GM19023 (cell line): ENCODE measurements around the gene CSPG5.

Experiments used
- ATAC-seq: cut with Tn5 transposase; IDR thresholded peaks from one replicate; pipeline ENCODE4 v1.9.1; 2021; ENCODE audit warnings: mild to moderate bottlenecking, moderate library complexity; ENCODE audit not compliant: unreplicated experiment

Gene CSPG5

DNA sequence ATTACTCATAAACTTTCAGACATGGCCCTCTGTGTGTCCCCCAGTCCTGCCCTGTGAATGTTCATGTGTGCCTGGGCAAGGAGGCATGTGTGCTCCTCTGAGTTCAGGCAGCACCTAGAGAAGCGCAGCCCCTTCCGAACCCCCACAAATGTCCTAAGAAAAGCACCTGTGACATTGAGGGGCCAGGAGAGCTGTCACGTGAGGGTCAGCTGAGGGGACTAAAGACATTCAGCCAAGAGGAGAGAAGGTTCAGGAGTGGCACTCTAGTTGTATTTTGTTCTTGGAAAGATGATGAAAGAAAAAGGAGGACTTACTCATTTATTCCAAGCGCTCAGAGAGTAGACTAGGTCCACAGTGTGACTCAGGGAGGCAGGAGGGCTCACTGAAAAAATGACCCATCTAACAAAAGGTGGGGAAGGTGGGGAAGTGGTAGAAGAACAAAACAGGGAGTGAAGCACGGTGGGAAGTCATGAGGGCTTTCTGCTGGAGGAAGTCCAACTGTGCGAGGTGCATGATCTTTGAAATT is 37.0 kb downstream of the CSPG5 start:
- ATAC-seq, result no peak

DNA sequence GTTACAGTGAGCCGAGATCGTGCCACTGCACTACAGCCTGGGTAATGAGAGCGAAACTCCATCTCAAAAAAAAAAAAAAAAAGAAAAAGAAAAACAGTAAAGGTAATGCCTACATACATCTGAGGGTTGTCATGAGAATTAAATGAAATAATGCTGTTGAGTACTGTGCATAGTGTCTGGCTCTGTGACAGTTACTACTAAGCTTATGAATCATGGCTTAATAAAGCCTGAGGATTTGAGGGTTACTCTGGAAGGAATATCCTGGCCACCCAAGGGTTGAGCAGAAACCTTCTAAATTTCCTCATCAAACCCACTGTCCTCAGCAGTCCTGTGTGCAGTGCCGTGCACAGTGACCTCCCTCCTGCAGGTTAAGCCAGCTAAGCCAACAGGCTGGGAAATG is 38.4 kb downstream of the CSPG5 start:
- no peak for ATAC-seq

DNA sequence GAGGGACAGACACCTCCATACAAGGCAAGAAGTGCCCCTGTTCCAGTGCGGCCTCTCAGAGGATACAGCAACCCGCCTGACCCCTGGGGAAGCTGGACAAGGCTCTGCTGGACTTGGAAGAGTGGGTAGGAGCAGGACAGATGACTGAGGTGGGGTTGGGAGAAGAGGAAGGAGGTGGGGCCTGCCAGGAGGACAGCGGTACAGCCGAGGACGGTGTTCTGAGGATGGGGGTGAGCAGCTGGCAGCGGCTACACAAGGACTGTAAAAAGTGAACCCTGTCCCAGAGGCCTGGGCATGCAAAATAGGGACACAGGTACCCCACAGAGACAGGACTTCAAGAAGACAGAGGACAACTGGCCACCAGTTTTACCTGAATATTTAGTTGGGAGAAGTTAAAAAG is 41.7 kb downstream of the CSPG5 start:
- ATAC-seq, result no peak

DNA sequence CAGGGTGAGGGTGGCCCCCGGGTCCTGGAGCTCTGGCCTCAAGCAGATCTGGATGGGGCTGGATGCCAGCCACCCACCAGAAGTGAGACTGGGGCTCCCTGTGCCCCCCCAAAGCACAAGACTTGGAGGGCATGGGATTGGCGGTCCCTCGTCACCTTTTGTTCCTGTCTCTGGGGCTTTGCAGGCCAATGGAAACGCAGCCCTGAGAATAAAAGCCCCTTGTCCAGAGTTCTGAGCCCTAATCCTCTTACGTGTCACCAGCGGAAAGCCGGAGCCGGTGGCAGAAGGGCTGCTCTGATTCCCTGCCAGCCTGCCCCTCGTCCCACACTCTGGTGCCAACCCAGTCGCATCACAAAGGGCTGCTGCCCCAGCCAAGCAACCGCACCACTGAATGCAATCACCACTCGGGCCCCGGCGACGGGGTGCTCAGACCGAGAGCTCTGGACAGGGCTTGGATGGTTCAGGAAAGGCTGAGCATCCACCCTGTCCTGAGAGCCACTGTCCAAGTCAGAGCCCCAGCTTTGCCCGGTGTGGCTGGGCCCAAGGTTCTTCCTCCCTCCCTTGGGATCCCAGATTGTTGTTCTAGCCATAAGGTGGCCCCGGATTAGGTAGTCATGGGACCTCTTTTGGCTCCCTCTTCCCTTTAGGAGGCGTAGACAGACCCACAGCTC is 42.3 kb downstream of the CSPG5 start:
- no peak for ATAC-seq

DNA sequence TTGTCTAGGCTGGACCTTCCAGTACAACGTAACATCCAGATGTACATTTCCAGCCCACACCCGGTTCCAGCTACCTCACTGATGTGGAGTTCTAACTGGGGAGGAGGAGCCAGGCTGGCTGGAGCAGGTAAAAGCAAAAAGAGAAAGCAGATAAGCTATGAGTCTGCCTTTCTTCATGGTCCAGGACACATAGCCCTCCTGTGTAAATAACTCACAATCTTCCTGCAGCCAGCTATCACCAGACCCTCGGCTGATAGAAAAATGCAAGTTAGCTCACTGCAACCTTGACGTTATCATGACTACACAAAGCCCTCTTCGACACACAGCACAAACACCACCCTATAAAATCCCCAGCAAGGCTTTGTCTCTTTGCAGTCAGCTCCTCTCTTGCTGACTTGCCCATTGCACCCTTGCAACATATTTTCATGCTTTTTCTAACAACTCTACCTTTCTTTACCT is 44.6 kb downstream of the CSPG5 start:
- no peak for ATAC-seq

DNA sequence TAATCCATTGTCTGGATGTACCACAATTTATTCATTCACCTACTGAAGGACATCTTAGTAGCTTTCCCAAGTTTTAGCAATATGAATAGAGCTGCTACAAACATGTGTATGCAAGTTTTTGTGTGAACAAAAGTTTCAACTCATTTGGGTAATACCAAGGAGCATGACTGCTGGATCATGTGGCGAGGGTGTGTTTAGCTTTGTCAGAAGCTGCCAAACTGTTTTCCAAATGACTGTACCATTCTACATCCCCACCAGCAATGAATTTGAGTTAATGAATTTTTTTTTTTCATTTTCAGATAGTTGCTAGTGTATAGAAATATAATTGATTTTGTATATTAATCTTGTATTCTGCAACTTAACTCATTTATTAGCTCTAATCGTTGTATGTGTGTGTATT is 45.2 kb downstream of the CSPG5 start:
- no peak for ATAC-seq

DNA sequence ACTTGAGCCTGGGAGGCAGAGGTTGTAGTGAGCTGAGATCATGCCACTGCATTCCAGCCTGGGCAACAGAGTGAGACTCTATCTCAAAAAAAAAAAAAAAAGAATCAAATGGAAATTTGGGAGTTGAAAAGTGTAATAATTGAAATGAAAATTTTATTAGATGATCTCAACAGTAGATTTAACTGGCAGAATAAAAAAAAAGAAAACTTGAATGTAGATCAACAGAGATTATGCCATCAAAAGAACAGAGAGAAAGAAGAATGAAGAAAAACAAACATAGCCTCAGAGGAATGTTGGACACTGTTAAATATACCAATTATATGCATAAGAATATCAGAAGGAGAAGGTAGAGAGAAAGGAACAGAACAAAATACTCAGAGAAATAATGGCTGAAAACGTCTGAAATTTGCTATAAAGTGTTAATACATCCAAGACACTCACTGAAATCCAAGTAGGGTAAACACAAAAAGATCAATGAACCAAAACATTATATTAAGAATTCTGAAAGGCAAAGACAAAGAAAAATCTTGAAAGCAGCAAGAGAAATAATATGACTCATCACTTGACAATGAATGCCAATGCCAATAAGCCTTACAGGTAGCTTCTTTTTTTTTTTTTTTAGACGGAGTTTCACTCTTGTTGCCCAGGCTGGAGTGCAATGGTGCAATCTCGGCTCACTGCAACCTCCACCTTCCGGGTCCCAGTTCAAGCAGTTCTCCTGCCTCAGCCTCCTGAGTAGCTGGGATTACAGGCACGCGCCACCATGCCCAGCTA is 50.5 kb downstream of the CSPG5 start:
- ATAC-seq, result no peak

DNA sequence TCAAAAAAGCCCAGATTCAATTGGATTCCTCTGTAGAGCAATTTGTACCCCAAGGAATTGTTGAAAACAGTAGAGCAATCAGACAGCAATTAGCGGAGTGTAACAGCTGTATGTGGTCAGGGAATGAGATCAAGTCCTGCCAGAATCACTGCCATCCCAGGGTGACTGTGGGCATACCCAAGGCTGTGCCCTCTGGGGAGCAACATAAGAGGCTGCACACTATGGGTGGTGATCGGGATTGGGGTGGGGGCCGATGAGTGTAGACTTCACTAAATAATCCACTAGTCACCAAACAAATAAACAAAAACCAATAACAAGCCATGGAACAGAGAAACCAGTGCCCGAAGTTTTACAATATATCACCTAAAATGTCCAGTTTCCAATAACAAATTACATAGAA is 53.0 kb downstream of the CSPG5 start:
- ATAC-seq, result no peak

DNA sequence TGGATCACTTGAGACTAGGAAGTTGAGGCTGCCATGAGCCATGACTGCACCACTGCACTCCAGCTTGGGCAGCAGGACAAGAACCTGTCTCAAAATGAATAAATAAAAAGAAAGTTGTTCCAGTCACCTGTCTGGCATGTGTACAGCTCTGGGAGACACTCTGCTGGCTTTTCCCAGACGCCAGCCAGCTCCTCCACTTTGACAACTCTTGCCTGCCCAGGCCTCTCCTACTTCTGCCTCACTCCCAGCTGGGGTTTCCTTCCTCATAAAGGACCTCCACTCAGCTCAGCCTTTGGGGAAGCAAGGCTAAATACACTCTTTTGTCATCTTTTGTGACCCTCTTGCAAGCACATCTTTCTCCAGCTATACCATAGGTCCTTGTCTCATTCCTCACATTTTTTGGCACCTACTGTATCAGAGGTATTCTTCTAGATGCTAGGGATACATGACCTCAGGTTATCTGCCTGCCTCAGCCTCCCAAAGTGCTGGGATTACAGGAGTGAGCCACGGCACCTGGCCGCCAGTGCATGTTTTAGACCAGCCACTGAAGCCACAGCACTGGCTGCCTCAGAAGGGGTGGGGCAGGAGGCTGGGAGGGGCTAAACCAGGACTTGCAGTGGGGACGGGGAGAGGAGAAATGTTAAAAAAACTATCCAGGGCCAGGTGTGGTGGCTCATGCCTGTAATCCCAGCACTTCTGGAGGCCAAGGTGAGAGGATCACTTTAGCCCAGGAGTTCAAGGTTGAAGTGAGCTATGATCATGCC is 55.2 kb downstream of the CSPG5 start:
- ATAC-seq, result no peak

DNA sequence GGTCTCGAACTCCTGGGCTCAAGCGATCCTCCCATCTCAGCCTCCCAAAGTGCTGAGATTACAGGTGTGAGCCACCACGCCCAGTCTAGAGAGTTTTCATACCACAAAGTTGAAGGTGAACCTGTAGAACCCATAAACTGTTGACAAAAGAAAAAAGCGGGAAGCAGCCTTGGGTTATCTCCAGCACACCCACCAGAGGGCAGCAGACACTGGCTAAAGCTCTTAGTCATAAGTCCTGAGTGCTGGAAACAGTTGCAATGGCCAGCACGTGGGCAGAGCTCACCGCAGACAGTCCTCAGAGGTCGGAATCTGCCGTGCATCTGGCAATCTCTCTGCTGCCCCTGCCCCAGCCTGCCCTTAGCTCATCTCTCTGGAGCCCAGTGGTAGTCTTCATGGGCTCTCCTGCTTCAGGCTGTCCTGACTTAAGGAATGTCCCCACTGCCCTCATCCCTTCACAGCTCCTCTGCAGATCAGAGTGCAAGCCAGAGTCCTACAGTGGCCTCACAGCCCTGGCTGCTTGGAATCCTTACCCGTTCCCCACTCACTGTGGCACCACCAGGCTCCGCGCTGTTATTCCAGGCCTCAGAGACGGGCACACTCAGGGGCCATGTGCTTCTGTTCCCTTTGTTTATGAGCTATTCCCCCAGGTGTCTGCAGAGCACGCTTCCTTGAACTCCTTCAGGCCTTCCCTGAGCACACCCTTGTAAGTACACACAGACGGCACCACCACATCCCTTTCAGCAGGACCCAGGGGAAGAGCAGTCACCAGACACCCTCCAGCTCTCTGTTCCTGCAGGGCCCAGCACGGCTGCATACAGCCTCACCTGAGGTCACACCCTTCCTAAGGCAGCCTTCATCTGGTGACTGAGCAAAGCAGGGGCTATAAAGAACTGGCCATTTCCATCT is 56.3 kb downstream of the CSPG5 start:
- ATAC-seq, result peak; percentile 85

DNA sequence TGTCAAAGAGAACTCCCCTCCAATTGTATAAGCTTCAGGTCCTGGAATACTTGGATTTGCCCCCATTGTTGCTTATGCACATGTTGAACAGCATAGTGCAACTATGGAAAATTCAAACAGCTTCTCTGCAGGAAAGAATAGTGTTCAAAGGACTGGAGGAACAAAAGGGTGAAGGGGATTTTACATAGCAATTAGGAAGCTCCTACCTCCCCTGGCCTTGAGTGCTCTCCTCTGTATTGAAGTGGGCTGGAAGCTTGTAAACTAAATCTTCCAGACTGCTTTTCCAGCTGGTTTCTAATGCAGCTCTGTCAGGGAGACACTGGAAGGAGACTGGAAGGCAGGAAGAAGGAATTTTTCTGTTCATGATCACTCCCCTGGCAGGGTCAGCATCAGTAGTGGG is 57.9 kb downstream of the CSPG5 start:
- ATAC-seq, result no peak

DNA sequence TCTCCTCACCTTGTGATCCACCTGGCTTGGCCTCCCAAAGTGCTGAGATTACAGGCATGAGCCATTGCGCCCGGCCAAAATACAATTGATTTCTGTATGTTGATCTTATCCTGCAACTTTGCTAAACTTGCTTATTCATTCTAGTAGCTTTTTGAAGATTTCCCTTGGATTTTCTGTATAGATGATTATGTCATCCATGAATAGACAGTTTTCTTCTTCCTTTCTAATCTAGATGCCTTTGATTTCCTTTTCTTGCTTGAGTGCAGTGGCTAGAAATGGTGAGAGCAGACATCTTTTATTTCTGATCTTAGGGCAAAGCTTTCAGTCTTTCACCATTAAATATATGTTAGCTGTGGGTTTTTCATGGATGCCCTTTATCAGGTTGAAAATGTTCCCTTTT is 60.7 kb downstream of the CSPG5 start:
- no peak for ATAC-seq

DNA sequence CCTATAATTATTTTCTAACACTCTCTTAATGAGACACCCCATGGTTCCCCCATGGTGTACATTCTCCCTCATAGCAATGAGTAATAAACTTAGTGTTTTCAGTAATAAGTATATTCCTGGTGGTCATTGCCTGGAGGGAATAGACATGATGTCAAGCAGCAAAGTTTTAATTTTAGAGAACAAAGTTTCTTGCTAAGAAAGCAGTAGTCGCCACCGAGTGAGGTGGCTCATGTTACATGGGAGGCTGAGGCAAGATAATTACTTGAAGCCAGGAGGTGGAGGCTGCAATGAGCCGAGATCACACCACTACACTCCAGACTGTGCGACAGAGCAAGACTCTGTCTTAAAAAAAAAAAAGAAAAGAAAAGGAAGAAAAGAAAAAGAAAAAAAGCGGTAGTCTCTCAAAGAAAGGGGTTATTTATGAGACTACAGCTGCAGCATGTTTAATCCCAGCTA is 62.8 kb downstream of the CSPG5 start:
- ATAC-seq, result no peak

DNA sequence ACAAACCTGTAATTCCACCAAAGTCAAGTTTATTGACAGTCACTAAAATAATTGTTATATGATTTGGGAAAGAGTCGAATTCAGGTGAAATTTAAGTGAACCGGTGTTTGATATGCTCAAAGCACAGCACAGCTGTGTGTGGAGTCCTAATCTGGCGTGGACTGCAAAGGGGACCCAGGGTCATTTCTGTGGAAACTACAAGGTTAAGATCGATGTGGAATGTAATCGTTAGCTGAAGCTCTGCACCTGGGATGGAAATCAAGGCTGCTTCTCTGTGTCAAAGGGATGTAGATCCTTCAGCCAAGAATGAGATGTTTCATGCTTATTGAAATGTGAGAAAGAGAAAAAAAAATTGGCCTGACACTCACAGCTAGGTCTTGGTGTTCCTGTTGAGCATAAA is 63.6 kb downstream of the CSPG5 start:
- ATAC-seq, result no peak

DNA sequence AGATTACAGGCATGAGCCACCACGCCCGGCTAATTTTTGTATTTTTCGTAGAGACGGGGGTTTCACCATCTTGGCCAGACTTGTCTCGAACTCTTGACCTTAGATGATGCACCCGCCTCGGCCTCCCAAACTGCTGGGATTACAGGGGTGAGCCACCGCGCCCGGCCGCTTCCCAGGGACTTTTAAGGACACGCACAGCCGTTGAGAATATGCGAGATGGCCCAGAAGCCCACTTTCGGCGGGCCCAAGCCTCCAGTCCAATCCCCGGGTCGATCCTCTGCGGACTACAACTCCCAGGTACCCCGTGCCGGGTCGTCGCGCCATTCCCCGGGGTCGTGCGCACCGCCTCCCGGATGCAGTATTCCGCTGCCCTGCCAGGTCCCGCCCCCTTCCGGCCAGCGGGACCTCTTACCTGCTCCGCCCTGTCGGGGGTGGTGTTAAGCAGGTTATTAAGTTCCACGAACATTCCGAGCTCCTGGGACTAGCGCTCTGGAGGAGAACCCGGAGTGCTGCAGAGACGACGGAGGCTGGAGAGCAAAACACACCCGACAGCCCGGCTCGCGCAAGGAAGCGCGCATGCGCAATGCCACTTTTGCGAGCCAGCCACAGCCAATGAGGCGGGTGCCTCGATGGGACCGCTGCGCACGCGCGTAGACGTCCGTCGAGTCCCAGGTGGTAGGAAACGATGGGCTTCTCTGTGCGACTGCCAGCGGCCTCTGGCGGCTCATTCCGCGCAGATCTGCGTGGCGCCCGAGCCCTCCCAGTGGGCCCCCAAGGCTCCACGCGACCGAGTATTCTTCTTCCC is 65.3 kb downstream of the CSPG5 start, which contains the start of gene ELP6:
TSS of gene ELP6 (minus strand) at position 588 of the 805 bp plus-strand sequence. CDS start at position 466, 122 bp downstream.
- ATAC-seq, result peak; percentile 95

DNA sequence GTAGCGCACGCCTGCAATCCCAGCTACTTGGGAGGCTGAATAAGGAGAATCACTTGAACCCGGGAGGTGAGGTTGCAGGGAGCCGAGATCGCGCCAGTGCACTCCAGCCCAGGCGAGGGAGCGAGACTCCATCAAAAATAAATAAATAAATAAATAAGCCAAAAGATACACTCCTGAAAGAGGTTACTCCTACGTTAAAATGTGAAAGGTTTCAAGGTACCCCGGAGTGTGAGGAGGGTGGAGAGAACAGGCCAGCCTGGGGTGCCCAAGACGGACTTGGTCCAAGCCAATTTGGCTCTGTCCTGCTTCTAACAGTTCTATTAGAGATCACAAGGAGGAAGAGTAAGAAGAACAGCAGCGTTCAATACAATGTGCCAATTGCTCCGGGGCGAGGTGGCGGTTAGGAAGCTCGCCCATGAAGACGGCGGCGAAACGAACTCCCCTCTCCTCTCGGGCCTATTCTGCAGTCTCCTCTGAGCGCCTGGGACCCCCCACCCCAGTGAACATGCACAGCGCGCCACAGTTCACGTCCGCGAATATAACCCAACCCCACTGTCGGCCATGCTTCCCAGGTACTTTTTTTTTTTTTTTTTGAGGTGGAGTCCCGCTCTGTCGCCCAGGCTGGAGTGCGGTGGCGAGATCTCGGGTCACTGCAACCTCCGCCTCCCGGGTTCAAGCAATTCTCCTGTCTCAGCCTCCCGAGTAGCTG is 66.1 kb downstream of the CSPG5 start:
- peak; percentile 26 for ATAC-seq
